ENCODE results near the gene ALG8.

Gene ALG8

GRCh38 chr11:78131956-78132355 lies 7.5 kb downstream of the ALG8 start:
- H3K4me3 ChIP-seq (replicated peaks; ENCODE audit: low read depth, low read length): no peak overlapping the region
- no peak for DNase-seq (ENCODE audit: low read depth)
- TF ChIP-seq CTCF (IDR thresholded peaks at IDR 0.05; ENCODE audit: low read length, missing control alignments): no peak

- no peak for TF ChIP-seq CTCF (IDR thresholded peaks at IDR 0.05; ENCODE audit: low read length, missing control alignments)
- DNase-seq (ENCODE audit: low read depth): no peak
- H3K4me3 ChIP-seq (replicated peaks; ENCODE audit: low read depth, low read length): no peak overlapping the region
Measured at GRCh38 chr11:78127403-78127802, 12.0 kb downstream of the ALG8 start.

GRCh38 chr11:78112582-78113275 lies 26.7 kb downstream of the ALG8 start:
- no peak for DNase-seq (ENCODE audit: low read depth)
- no peak overlapping the region for H3K4me3 ChIP-seq (replicated peaks; ENCODE audit: low read depth, low read length)
- no peak for TF ChIP-seq CTCF (IDR thresholded peaks at IDR 0.05; ENCODE audit: low read length, missing control alignments)

- no peak for TF ChIP-seq CTCF (IDR thresholded peaks at IDR 0.05; ENCODE audit: low read length, missing control alignments)
- no peak for DNase-seq (ENCODE audit: low read depth)
Measured at GRCh38 chr11:78111298-78111697, 28.1 kb downstream of the ALG8 start.

GRCh38 chr11:78110830-78111229 lies 28.6 kb downstream of the ALG8 start:
- no peak for TF ChIP-seq CTCF (IDR thresholded peaks at IDR 0.05; ENCODE audit: low read length, missing control alignments)
- no peak for DNase-seq (ENCODE audit: low read depth)
- H3K4me3 ChIP-seq (replicated peaks; ENCODE audit: low read depth, low read length): no peak overlapping the region

More at GRCh38 chr11:78111298-78111697, 28.1 kb downstream of the ALG8 start:
- no peak overlapping the region for H3K4me3 ChIP-seq (replicated peaks; ENCODE audit: low read depth, low read length)

- TF ChIP-seq CTCF (IDR thresholded peaks at IDR 0.05; ENCODE audit: low read length, missing control alignments): no peak
- no peak for DNase-seq (ENCODE audit: low read depth)
- no peak overlapping the region for H3K4me3 ChIP-seq (replicated peaks; ENCODE audit: low read depth, low read length)
Measured at GRCh38 chr11:78110351-78110750, 29.1 kb downstream of the ALG8 start.

Data from fibroblast of pulmonary artery (primary cell).